ENCODE results near the gene SOX6. TPM values are rescaled to one million over a fixed set of nuclear protein-coding genes. Genes with fewer than 3 reads are reported as not detected.

Gene SOX6
- total RNA-seq, 4 donors from 2014 or later: 3.1 to 12.6 (median 7.6) TPM

DNA sequence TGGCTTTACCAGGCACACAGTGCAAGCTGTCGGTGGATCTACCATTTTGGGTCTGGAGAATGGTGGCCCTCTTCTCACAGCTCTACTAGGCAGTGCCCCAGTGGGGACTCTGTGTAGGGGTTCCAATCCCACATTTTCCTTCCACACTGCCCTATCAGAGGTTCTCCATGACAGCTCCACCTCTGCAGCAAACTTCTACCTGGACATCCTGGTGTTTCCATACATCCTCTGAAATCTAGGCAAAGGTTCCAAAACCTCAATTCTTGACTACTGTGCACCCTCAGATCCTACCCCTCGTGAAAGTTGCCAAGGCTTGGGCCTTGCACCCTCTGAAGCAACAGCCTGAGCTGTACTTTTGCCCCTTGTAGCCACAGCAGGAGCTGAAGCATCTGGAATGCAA, 108.1 kb downstream of the SOX6 start:
- TF ChIP-seq, protein P1, sequence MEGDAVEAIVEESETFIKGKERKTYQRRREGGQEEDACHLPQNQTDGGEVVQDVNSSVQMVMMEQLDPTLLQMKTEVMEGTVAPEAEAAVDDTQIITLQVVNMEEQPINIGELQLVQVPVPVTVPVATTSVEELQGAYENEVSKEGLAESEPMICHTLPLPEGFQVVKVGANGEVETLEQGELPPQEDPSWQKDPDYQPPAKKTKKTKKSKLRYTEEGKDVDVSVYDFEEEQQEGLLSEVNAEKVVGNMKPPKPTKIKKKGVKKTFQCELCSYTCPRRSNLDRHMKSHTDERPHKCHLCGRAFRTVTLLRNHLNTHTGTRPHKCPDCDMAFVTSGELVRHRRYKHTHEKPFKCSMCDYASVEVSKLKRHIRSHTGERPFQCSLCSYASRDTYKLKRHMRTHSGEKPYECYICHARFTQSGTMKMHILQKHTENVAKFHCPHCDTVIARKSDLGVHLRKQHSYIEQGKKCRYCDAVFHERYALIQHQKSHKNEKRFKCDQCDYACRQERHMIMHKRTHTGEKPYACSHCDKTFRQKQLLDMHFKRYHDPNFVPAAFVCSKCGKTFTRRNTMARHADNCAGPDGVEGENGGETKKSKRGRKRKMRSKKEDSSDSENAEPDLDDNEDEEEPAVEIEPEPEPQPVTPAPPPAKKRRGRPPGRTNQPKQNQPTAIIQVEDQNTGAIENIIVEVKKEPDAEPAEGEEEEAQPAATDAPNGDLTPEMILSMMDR (IDR thresholded peaks at IDR 0.05; ENCODE audit: low read depth): no peak

DNA sequence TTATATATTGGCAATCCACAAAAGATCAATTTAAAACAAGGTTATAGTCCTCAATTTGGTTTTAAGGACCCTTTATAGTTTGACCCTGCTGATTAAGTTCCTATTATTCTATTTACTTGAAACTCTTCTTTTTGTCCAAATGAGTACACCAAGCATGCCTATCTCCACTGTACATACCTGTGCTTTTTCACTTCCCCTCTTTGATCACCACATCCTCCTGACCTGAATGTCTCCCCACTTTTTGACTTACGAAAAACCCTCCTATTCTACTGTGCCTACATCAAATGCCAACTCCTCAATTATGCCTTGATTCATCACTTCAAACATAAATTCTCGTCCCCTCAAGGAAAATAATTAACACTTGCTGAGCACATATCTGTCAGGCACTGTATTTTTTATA, 113.5 kb downstream of the SOX6 start:
- TF ChIP-seq, protein P1 (IDR thresholded peaks at IDR 0.05; ENCODE audit: low read depth): no peak

DNA sequence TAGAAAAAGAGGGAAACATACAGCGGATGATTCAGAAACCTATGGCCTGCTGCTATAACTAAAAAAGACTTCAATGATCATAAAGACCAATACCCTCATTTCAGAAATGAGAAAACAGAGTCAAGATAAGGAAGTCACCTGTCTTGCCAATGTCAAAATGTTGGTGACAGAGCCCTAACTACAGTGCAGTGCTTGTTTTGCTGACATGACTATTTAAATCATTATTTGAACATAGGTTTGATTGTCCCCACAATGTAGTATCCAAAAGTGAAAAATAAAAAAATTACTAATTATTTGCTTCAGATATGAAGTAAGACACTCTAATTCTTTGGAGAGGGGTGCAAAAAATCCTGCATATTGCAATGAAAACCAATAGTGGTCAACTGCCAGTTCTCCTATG, 115.7 kb downstream of the SOX6 start:
- TF ChIP-seq, protein P1 (IDR thresholded peaks at IDR 0.05; ENCODE audit: low read depth): no peak

DNA sequence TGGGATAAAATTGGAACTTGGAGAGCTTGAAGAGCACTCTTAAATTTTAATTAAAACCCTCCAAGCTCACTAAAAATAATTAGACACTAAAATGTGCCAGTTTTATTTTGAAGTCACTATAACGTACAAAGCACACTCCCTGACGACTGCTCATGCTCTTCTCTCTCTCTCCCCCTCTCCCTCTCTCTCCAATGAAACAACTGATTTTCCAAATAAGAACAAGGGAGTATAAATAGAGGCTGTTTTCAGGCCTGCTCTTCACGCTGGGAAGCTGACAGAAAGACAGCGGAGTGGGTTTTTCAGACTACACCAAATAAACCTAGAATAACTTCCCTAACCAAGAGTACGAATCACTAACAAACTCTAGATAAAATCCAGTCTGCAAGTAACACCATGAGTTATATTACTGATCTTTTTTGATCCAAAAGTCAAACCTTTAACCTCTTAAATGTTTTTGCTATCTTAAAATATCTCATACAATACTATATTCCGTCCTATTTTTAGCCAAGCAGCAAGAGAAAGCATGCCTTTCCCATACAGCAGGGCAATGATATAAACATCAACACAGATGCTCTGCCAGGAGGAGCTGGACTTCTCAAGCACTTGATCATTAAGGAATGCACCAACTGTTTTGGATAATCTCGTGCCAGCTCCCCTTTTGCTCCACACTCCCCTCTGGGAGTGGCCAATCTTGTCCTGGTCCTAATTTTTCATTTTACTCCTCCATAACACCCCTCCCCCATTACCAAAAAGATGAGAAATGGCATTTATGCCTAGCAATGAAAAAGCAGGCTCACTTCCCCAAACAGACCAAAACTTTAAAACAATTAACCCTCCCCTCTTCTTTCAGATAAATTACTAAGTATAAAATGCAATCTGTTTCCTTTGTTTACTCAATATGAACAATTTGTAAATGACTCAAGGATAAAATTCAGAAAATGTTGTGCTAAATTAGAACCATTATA, 116.9 kb downstream of the SOX6 start:
- TF ChIP-seq, protein P1 (IDR thresholded peaks at IDR 0.05; ENCODE audit: low read depth): no peak

DNA sequence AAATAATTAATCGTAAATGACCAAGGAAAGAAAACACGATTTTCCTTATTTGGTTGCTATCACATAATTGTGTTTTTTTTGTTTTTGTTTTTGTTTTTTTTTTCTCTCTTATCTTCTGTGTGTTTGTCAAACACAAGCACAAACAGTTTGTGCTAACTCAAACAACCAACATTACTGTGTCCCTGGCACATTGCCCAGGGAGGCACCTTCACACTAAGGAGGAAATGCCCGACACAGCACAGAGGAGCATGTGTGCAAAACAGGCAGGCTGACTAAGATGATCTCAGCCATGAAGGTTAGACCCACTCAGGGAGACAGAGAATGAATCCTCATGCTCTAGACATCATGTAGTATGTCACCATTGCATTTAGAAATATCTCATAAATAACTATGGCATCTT, 130.1 kb downstream of the SOX6 start:
- TF ChIP-seq, protein P1 (IDR thresholded peaks at IDR 0.05; ENCODE audit: low read depth): no peak

DNA sequence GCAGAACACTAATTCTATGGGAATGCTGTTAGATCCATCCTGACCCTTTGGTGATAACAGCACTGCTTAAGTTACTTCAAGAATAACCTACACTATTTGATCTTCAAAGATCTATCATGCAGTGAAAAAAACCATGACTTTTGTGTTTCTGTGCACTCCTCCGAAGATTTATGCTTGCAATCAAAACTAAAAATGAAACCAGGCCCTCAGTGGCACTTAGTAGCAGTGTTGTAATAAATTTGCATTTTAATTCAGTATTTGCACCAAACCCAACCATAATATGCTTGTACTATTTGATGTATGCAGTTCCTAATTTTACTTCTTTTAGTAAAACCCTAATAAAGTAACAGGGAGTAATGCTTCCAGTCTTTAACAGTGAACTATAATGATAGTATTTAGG, 130.7 kb downstream of the SOX6 start:
- TF ChIP-seq, protein P1 (IDR thresholded peaks at IDR 0.05; ENCODE audit: low read depth): no peak

DNA sequence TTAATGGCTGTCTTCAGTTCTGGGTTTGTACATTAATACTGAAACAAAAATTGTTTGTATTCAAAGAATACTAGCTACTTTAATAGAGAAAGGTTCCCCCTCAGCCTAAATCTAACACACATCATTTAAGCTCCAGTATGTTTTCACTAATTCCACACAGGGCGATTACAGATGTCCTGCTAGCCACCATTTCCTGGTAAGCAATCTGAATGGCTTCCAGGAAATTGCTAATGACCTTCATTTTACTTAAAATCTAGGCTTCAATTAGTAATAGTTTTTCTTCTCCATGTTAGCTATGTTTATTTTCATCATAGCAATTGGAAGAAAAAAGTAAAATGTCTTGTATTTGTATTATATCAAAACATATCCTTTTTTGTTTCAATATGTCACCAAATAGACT, 132.8 kb downstream of the SOX6 start:
- TF ChIP-seq, protein P1 (IDR thresholded peaks at IDR 0.05; ENCODE audit: low read depth): no peak
